Measurements from ENCODE around the gene LOXL3.
A peak's percentile ranks its signal among the peaks of the same experiment; 100 is the strongest.

The LOXL3 gene

GRCh38 chr2:74516650-74517049 lies 37.1 kb downstream of the LOXL3 start:
- Histone ChIP-seq H3K27me3 (ENCODE audit: insufficient read depth, poor library complexity, severe bottlenecking) (peaks cover 82% of the 10 kb centered on the region), H3K4me3 (ENCODE audit: severe bottlenecking) (no peak overlapping the region), H3K4me1 (ENCODE audit: insufficient read depth, poor library complexity, severe bottlenecking) (no peaks in the 10 kb centered on the region), H3K9me3 (ENCODE audit: severe bottlenecking) (no peaks in the 10 kb centered on the region), H3K36me3 (ENCODE audit: low read depth) (no peaks in the 10 kb centered on the region), H3K27ac (ENCODE audit: poor library complexity, severe bottlenecking) (no peak overlapping the region)
- no peak for ATAC-seq (ENCODE audit: low read depth)
- TF ChIP-seq CTCF (IDR thresholded peaks at IDR 0.05; ENCODE audit: poor library complexity, severe bottlenecking), result no peak
- no peak for DNase-seq (ENCODE audit: low spot score)

- ATAC-seq (ENCODE audit: low read depth) (no peak; the same call in 2 of the 3 replicates), DNase-seq (ENCODE audit: low spot score) (peak; percentile 69)
- Histone ChIP-seq H3K9me3 (ENCODE audit: severe bottlenecking) (no peaks in the 10 kb centered on the region), H3K27me3 (ENCODE audit: insufficient read depth, poor library complexity, severe bottlenecking) (peaks cover 85% of the 10 kb centered on the region), H3K4me1 (ENCODE audit: insufficient read depth, poor library complexity, severe bottlenecking) (no peaks in the 10 kb centered on the region), H3K4me3 (ENCODE audit: severe bottlenecking) (no peak overlapping the region), H3K36me3 (ENCODE audit: low read depth) (no peaks in the 10 kb centered on the region), H3K27ac (ENCODE audit: poor library complexity, severe bottlenecking) (no peak overlapping the region)
- no peak for TF ChIP-seq CTCF (IDR thresholded peaks at IDR 0.05; ENCODE audit: poor library complexity, severe bottlenecking)
Observed at GRCh38 chr2:74515981-74516633, 37.6 kb downstream of the LOXL3 start.

GRCh38 chr2:74515271-74515980 lies 38.3 kb downstream of the LOXL3 start:
- Histone ChIP-seq H3K27ac (ENCODE audit: poor library complexity, severe bottlenecking) (no peak overlapping the region), H3K9me3 (ENCODE audit: severe bottlenecking) (no peaks in the 10 kb centered on the region), H3K4me1 (ENCODE audit: insufficient read depth, poor library complexity, severe bottlenecking) (no peaks in the 10 kb centered on the region), H3K4me3 (ENCODE audit: severe bottlenecking) (no peak overlapping the region), H3K27me3 (ENCODE audit: insufficient read depth, poor library complexity, severe bottlenecking) (peaks cover 85% of the 10 kb centered on the region), H3K36me3 (ENCODE audit: low read depth) (no peaks in the 10 kb centered on the region)
- no peak for ATAC-seq (ENCODE audit: low read depth)
- peak; percentile 42 for DNase-seq (ENCODE audit: low spot score)
- TF ChIP-seq CTCF (IDR thresholded peaks at IDR 0.05; ENCODE audit: poor library complexity, severe bottlenecking), result no peak

- Histone ChIP-seq H3K27ac (ENCODE audit: poor library complexity, severe bottlenecking) (no peak within 1 kb of the TSS), H3K36me3 (ENCODE audit: low read depth) (no peaks in the 10 kb centered on the region), H3K9me3 (ENCODE audit: severe bottlenecking) (no peaks in the 10 kb centered on the region), H3K27me3 (ENCODE audit: insufficient read depth, poor library complexity, severe bottlenecking) (peaks cover 80% of the 10 kb centered on the region), H3K4me1 (ENCODE audit: insufficient read depth, poor library complexity, severe bottlenecking) (no peaks in the 10 kb centered on the region), H3K4me3 (ENCODE audit: severe bottlenecking) (no peak within 1 kb of the TSS)
- ATAC-seq (ENCODE audit: low read depth) (peak; percentile 28), DNase-seq (ENCODE audit: low spot score) (peak; percentile 58)
- TF ChIP-seq CTCF (IDR thresholded peaks at IDR 0.05; ENCODE audit: poor library complexity, severe bottlenecking), result no peak
Observed at GRCh38 chr2:74514368-74515270, 39.1 kb downstream of the LOXL3 start, which contains the start of gene TLX2. Gene TLX2 (plus strand): TSS chr2:74514450. CDS start chr2:74514807, 357 bp downstream.
